EH (cell line): ENCODE results near the gene GPR87.
A peak's percentile ranks its signal among the peaks of the same experiment; 100 is the strongest.

Experiments
- DNase-seq: peaks from one replicate; pipeline ENCODE4 v3.0.0-alpha.2; 2015; ENCODE audit warnings: low read depth

Gene GPR87

GRCh38 chr3:151282921-151283320, 33.7 kb downstream of the GPR87 start:
- peak; percentile 58 for DNase-seq

GRCh38 chr3:151281671-151282324, 34.8 kb downstream of the GPR87 start:
- no peak for DNase-seq

GRCh38 chr3:151278230-151278629, 38.4 kb downstream of the GPR87 start, which contains the start of gene P2RY14:
P2RY14 (minus strand) TSS chr3:151278542; CDS start chr3:151214316, 64,226 bp downstream.
- DNase-seq: no peak

- DNase-seq: no peak
Observed at GRCh38 chr3:151276687-151277042, 40.0 kb downstream of the GPR87 start.

- DNase-seq: no peak
Observed at GRCh38 chr3:151276038-151276686, 40.5 kb downstream of the GPR87 start.

GRCh38 chr3:151275091-151275490, 41.5 kb downstream of the GPR87 start:
- DNase-seq: no peak

GRCh38 chr3:151269631-151270030, 47.0 kb downstream of the GPR87 start:
- no peak for DNase-seq

GRCh38 chr3:151268267-151269235, 48.1 kb downstream of the GPR87 start:
- DNase-seq: no peak

GRCh38 chr3:151267066-151267465, 49.6 kb downstream of the GPR87 start:
- no peak for DNase-seq

- DNase-seq: no peak
Observed at GRCh38 chr3:151265866-151266265, 50.8 kb downstream of the GPR87 start.

GRCh38 chr3:151265166-151265565, 51.5 kb downstream of the GPR87 start:
- no peak for DNase-seq

- DNase-seq: no peak
Observed at GRCh38 chr3:151264605-151265004, 52.0 kb downstream of the GPR87 start.

GRCh38 chr3:151262871-151263525, 53.6 kb downstream of the GPR87 start:
- no peak for DNase-seq

GRCh38 chr3:151259664-151260063, 57.0 kb downstream of the GPR87 start:
- no peak for DNase-seq

GRCh38 chr3:151256749-151257148, 59.9 kb downstream of the GPR87 start:
- no peak for DNase-seq

GRCh38 chr3:151248772-151249337, 67.8 kb downstream of the GPR87 start:
- no peak for DNase-seq
